H1 (cell line): ENCODE results near the gene DNAH1. TPM values are rescaled to one million over a fixed set of nuclear protein-coding genes. Genes with fewer than 3 reads are reported as not detected.

Source experiments
- CBX8 ChIP-seq: fragments of 300-800, 300-1000 bp; sonication (generic); IDR thresholded peaks from 2 replicates; pipeline ENCODE4 v1.7.1; 2016; ENCODE audit warnings: low read depth, low read length, borderline replicate concordance
- CEBPB ChIP-seq: IDR thresholded peaks from 2 replicates; pipeline ENCODE4 v1.6.1; 2012; ENCODE audit warnings: low read depth, low read length
- CTBP2 ChIP-seq: IDR thresholded peaks from 2 replicates; pipeline ENCODE4 v1.7.0; 2011; ENCODE audit warnings: borderline replicate concordance, mild to moderate bottlenecking, moderate library complexity, mixed read lengths, low read length; ENCODE audit not compliant: insufficient read depth, insufficient read length
- POLR2AphosphoS5 ChIP-seq: IDR thresholded peaks from 2 replicates; pipeline ENCODE4 v1.6.1; 2011; ENCODE audit warnings: low read depth, low read length
- RAD21 ChIP-seq, 2 experiments: IDR thresholded peaks in 1 of 2; conservative IDR thresholded peaks in 1 of 2; 2 replicates each; pipeline ENCODE4 v1.6.1; 2011; ENCODE audit warnings: low read depth in 2 of 2, low read length in 2 of 2, improper control_type of control experiment in 1 of 2, inconsistent platforms in 1 of 2, mild to moderate bottlenecking in 1 of 2, moderate library complexity in 1 of 2
- TAF7 ChIP-seq: optimal IDR thresholded peaks from 2 replicates; pipeline ENCODE3; 2011; ENCODE audit warnings: low read depth, mild to moderate bottlenecking, inconsistent platforms, low read length, moderate library complexity, borderline replicate concordance
- ZNF274 ChIP-seq: IDR thresholded peaks from 2 replicates; pipeline ENCODE4 v1.7.0; 2012; ENCODE audit warnings: low read length, borderline replicate concordance; ENCODE audit errors: extremely low read depth
- polyA plus RNA-seq, 7 experiments: library from polyadenylated mRNA; depleted of rRNA in 3 of 7; stranded (reverse) in 5 of 7; unstranded in 2 of 7; fragments of >200 nt in 5 of 7; fragments of 200-250 nt in 2 of 7; gene quantifications; 1 replicate in 5 of 7; 2 replicates in 1 of 7; 4 replicates in 1 of 7; pipeline versions ENCODE4 v1.2.1 to v1.2.3, GENCODE V29; 2011 to 2013; ENCODE audit warnings: missing spikeins in 2 of 7, mixed read lengths in 2 of 7
- total RNA-seq: library from RNA; stranded (reverse); fragmentation: NEBNext Ultra II Directional; extraction: Animal tissue kit (Norgen Biotek cat#: 25700); gene quantifications from 2 replicates; pipeline ENCODE4 v1.2.1, GENCODE V29; 2021

The DNAH1 gene
- total and polyA plus RNA-seq, 2 of the 8 experiments (the other 6 are each of a cell fraction or from before 2014, with no cell fraction given): 1.0 to 1.5 TPM

- TF ChIP-seq POLR2AphosphoS5 (no peak), CEBPB (no peak), CBX8 (no peak), ZNF274 (no peak), CTBP2 (no peak), TAF7 (no peak), RAD21 (IDR thresholded peaks at IDR 0.05 in 1 of 2, conservative IDR thresholded peaks at IDR 0.05 in 1 of 2; ENCODE audit: low read depth in 2 of 2, low read length in 2 of 2) (no peak)
Observed at GRCh38 chr3:52402706-52403270, 86.7 kb downstream of the DNAH1 start (continued).
